HUDEP-2 (cell line): ENCODE results near the gene ZBTB40.

ENCODE experiments used
- DNase-seq, 76 experiments: peaks; one replicate each; lab custom pipeline; 2025; ENCODE audit not compliant: unreplicated experiment in 76 of 76; lab: John Stamatoyannopoulos, UW

Gene ZBTB40

GRCh38 chr1:22428672-22429071 lies 23.0 kb upstream of the ZBTB40 start:
- DNase-seq, result peak in 4 of 76 experiments; percentile 6 to 23 (median 14)

- DNase-seq, result no peak
These were observed 19.7 kb upstream of the ZBTB40 start for GRCh38 chr1:22431965-22432364.

- DNase-seq, result no peak
These were observed 16.9 kb upstream of the ZBTB40 start for GRCh38 chr1:22434717-22435116.

- DNase-seq, result no peak
These were observed 14.7 kb upstream of the ZBTB40 start for GRCh38 chr1:22436948-22437347.

GRCh38 chr1:22437573-22437972 lies 14.1 kb upstream of the ZBTB40 start:
- DNase-seq, result no peak

GRCh38 chr1:22440582-22440981 lies 11.1 kb upstream of the ZBTB40 start:
- DNase-seq, result no peak

GRCh38 chr1:22442212-22442894 lies 9.3 kb upstream of the ZBTB40 start:
- DNase-seq, result no peak

GRCh38 chr1:22443332-22443731 lies 8.3 kb upstream of the ZBTB40 start:
- DNase-seq, result no peak

- no peak for DNase-seq
These were observed 6.8 kb upstream of the ZBTB40 start for GRCh38 chr1:22444856-22445255.

GRCh38 chr1:22447621-22448111 lies 4.0 kb upstream of the ZBTB40 start:
- no peak for DNase-seq

GRCh38 chr1:22449636-22450035 lies 2.0 kb upstream of the ZBTB40 start:
- no peak for DNase-seq

- no peak for DNase-seq
These were observed 1.2 kb upstream of the ZBTB40 start for GRCh38 chr1:22450351-22451021.

- peak in 21 of 76 experiments; percentile 11 to 67 (median 41) for DNase-seq
These were observed 868 bp downstream of the ZBTB40 start for GRCh38 chr1:22452481-22452957.

- DNase-seq, result no peak
These were observed 1.5 kb downstream of the ZBTB40 start for GRCh38 chr1:22453181-22453580.

GRCh38 chr1:22454476-22455056 lies 2.9 kb downstream of the ZBTB40 start:
- peak in 61 of 76 experiments; percentile 10 to 69 (median 37) for DNase-seq

- no peak for DNase-seq
These were observed 5.7 kb downstream of the ZBTB40 start for GRCh38 chr1:22457345-22457744.

GRCh38 chr1:22457836-22458235 lies 6.2 kb downstream of the ZBTB40 start:
- DNase-seq, result no peak

- DNase-seq, result no peak
These were observed 9.4 kb downstream of the ZBTB40 start for GRCh38 chr1:22461100-22461499.

- DNase-seq, result no peak
These were observed 10.3 kb downstream of the ZBTB40 start for GRCh38 chr1:22461678-22462527.

- DNase-seq, result no peak
These were observed 11.3 kb downstream of the ZBTB40 start for GRCh38 chr1:22462928-22463327.
